Natural killer cell treated with Interleukin-12 subunit alpha and Interleukin-12 subunit beta and Interleukin-15 and Interleukin-18, amount 100 ng/mL, for 72 hours (primary cell): ENCODE data around the gene FXYD5. TPM values are rescaled to one million over a fixed set of nuclear protein-coding genes. Genes with fewer than 3 reads are reported as not detected.
A peak's percentile ranks its signal among the peaks of the same experiment; 100 is the strongest.

ENCODE experiments used
- ATAC-seq, 2 donors: fragments of 150-1000 bp; cut with Tn5 transposase in 1 of 2; sonication (Bioruptor Pico), chemical (Tn5 transposase) in 1 of 2; 2 replicates each; pipeline ENCODE4 v1.10.0; 2021
- DNase-seq: peaks from one replicate; pipeline ENCODE4 v3.0.0; 2022; ENCODE audit warnings: low spot score
- H3K27ac Mint-ChIP-seq, 2 donors: 1 replicate in 1 of 2; 2 replicates in 1 of 2; pipeline ENCODE4 v1.8.0; 2022; ENCODE audit warnings: mixed read lengths in 2 of 2, mild to moderate bottlenecking in 1 of 2, moderate library complexity in 1 of 2
- H3K27me3 Mint-ChIP-seq, 2 donors: 1 replicate in 1 of 2; 2 replicates in 1 of 2; pipeline ENCODE4 v1.8.0; 2022; ENCODE audit warnings: mixed read lengths in 2 of 2
- H3K36me3 Mint-ChIP-seq: one replicate; pipeline ENCODE4 v1.8.0; 2022; ENCODE audit warnings: mixed read lengths
- H3K4me1 Mint-ChIP-seq, 2 donors: 1 replicate in 1 of 2; 2 replicates in 1 of 2; pipeline ENCODE4 v1.8.0; 2022; ENCODE audit warnings: low read depth in 2 of 2, mixed read lengths in 2 of 2, mild to moderate bottlenecking in 1 of 2
- H3K4me3 Mint-ChIP-seq: one replicate; pipeline ENCODE4 v1.8.0; 2022; ENCODE audit warnings: mixed read lengths
- H3K9me3 Mint-ChIP-seq: 2 replicates; pipeline ENCODE4 v1.8.0; 2022; ENCODE audit warnings: mixed read lengths
- total RNA-seq, 2 donors: library from RNA; stranded (reverse); gene quantifications; one replicate each; pipeline ENCODE4 v1.2.3, GENCODE V29; 2022

FXYD5 gene
- total RNA-seq, 2 donors from 2014 or later, result 141 to 236 TPM

DNA sequence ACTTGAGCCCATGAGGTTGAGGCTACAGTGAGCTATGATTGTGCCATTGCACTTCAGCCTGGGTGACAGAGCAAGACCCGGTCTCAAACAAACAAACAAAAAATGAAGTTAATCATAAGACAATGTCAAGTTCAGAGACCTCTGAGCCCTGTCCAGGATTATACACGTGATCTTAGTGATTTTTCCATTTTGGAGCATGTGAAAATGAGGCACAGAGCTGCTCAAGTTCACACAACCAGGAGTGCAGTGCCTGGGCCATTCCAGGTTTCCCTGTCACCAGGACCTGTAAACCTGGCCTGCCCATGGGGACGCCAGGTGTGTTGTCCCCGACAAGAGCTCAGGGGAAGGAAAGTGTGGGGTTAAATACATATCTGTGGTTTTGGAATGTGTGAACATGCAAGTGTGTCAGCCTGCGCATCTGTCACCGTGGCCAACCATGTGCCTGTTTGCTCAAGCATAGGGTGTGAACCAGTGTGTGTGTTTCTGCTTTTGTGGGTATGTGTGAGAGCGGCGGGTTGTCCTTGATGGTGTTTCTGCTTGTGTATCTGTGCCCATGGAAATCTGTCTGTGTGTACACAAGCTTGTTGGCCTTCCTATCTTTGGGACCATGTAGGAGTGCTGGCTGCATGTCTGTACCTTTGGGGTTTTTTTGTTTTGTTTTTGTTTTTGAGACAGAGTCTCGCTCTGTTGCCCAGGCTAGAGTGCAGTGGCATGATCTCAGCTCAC lies 17.4 kb upstream of the FXYD5 start:
- ATAC-seq, result no peak
- Mint-ChIP-seq H3K27ac (no peak overlapping the region), H3K4me1 (peaks cover 14 to 26% of the 10 kb centered on the region in 2 donors), H3K9me3 (peaks cover 6% of the 10 kb centered on the region), H3K4me3 (no peak overlapping the region), H3K27me3 (peaks cover 6 to 10% of the 10 kb centered on the region in 2 donors), H3K36me3 (no peaks in the 10 kb centered on the region)
- DNase-seq, result no peak

DNA sequence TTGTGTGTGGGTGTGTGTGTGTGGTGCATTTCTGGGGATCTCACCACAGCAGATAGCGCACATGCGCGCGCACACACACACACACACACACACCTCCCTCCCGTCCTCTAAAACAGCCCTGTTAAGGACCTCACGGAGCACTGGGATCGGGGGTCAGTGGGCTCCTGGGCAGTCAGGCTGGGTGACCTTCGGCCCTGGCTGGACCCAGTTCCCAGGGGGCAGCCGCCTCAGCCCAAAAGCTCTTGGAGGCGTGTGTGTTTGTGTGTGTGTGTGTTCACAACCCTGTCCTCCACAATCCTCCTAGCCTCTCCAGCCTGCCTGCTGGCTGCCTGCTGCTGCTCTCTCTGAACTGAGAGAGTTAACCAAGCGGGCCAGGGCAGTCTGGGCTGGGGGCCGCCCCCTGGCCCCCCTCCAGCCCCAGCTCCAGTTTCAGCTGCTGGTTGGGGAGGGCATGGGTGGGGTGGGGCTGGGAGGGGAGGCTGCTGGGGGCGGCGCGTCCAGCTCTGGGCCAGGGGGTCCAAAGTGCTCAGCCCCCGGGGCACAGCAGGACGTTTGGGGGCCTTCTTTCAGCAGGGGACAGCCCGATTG lies 16.1 kb upstream of the FXYD5 start, which contains the start of gene FXYD1:
Gene FXYD1, plus strand, starts transcription at position 520 of the 588 bp plus-strand sequence. CDS start 1,256 bp downstream, outside the sequence.
- no peak within 1 kb of the TSS for H3K27ac Mint-ChIP-seq
- peaks cover 6 to 10% of the 10 kb centered on the region in 2 donors for H3K27me3 Mint-ChIP-seq
- ATAC-seq, result no peak
- H3K4me3 Mint-ChIP-seq, result no peak within 1 kb of the TSS
- no peak for DNase-seq
- H3K36me3 Mint-ChIP-seq, result no peaks in the 10 kb centered on the region
- peaks cover 14 to 22% of the 10 kb centered on the region in 2 donors for H3K4me1 Mint-ChIP-seq
- H3K9me3 Mint-ChIP-seq, result no peaks in the 10 kb centered on the region

DNA sequence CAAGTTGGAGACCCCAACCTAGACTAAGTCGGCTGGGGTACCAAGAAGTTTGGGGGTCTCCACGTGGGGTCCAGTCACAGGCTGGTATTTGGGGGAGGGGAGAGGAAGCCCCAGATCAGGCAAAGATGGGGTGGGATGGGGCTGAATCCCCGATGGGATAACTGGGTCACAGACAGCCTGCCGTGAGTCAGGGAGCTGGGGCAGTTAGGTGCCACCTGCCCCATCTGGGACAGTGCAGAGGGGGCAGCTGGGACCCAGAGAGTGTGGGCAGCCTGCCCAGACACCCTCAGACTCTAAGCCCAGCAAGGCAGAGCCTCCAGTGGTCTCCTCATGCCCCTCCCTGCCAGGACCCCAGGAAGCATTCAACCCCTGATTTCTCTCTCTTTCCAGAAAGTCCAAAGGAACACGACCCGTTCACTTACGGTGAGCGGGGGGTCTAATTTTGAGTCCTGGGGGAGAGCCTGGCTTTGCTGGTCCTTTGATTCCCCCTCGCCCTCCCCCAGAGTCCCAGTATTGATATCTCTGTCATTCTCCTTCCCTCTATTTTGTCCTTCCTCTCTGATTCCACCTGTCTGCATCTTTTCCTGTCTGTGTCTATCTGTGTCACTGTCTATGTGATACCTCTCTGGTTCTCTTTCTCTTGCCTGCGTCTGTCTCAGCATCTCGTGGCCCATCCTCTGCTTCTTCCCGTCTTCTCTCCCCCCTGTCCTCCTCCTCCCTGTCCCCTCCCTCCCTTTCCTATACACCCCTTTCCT lies 14.2 kb upstream of the FXYD5 start:
- Mint-ChIP-seq H3K9me3 (no peaks in the 10 kb centered on the region), H3K4me3 (peak overlapping the region; percentile 75), H3K27ac (no peak overlapping the region), H3K36me3 (no peaks in the 10 kb centered on the region), H3K4me1 (peaks cover 20 to 30% of the 10 kb centered on the region in 2 donors), H3K27me3 (peaks cover 10 to 18% of the 10 kb centered on the region in 2 donors)
- ATAC-seq (no peak), DNase-seq (no peak)

DNA sequence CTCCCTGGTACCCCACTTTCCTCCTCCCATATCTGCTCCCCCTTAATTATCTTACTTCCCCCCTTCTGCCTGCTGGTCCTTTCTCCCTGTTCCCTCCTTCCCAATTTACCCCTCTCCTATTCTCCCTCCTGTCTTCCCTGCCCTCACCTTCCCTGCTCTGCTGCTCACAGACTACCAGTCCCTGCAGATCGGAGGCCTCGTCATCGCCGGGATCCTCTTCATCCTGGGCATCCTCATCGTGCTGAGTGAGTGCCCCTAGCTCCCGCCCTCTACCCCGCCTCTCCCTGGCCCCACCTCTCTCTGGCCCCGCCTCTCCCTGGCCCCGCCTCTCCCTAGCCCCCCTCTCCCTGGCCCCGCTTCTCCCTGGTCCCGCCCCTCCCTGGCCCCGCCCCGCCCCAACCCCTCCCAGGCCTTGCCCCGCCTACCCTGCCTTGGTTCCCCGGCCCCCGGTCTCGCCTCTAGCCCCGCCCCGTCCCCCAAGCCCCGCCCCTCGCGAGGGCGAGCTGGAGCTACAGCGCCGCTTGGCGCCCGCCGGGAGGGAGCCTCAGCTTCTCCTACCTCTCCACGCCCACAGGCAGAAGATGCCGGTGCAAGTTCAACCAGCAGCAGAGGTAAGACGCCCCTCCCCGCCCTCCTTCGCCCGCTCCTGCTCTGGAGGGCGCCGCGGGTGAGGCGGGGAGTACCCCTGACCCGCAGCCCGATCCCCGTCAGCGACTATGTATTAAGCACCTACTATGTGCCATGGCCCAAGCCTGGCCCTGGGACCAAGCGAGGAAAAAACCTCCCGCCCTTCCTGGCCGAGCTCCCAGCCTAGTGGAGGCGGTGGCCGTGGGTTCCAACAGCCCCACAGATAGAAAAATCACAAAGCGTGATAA lies 13.3 kb upstream of the FXYD5 start:
- Mint-ChIP-seq H3K9me3 (no peaks in the 10 kb centered on the region), H3K36me3 (no peaks in the 10 kb centered on the region), H3K4me3 (peak overlapping the region; percentile 75), H3K4me1 (peaks cover 20 to 30% of the 10 kb centered on the region in 2 donors), H3K27me3 (peaks cover 10 to 18% of the 10 kb centered on the region in 2 donors), H3K27ac (no peak overlapping the region)
- peak; percentile 94 to 97 for ATAC-seq
- peak; percentile 92 for DNase-seq

DNA sequence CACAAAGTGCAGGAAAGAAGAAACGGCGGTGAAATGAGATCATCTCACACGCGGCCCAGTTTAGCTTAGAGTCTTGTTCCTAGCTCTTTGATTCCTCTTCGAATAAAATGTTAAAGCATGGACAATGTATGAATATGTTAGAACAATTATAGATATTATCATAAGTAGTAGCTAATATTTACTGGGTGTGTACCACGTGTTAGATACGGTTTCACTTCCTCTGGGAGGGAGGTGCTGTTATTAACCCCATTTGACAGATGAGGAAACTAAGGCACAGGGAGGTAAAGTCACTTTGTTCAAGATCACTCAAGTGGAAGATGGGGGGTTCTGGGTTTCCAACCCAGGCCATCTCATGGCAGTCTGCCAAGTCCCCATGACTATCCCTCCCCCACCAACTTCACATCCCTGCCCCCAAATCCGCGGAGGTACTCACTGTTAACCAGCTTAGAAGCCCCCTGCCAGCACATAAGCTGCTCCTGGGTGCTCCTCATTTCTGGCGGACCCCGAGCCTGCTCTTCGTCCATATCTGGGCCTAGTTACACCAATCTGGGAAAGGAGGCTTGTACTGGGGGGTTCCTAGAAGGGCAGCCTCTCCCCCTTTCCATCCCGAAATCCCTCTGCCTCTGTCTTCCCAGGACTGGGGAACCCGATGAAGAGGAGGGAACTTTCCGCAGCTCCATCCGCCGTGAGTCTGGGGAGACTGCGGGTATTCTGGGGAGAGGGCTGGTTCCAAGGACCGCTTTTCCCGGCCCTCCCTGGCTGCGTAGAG lies 12.5 kb upstream of the FXYD5 start:
- ATAC-seq (no peak), DNase-seq (no peak)
- Mint-ChIP-seq H3K27me3 (peaks cover 10 to 18% of the 10 kb centered on the region in 2 donors), H3K36me3 (no peaks in the 10 kb centered on the region), H3K4me3 (peak overlapping the region; percentile 75), H3K9me3 (no peaks in the 10 kb centered on the region), H3K4me1 (peaks cover 20 to 30% of the 10 kb centered on the region in 2 donors), H3K27ac (no peak overlapping the region)

DNA sequence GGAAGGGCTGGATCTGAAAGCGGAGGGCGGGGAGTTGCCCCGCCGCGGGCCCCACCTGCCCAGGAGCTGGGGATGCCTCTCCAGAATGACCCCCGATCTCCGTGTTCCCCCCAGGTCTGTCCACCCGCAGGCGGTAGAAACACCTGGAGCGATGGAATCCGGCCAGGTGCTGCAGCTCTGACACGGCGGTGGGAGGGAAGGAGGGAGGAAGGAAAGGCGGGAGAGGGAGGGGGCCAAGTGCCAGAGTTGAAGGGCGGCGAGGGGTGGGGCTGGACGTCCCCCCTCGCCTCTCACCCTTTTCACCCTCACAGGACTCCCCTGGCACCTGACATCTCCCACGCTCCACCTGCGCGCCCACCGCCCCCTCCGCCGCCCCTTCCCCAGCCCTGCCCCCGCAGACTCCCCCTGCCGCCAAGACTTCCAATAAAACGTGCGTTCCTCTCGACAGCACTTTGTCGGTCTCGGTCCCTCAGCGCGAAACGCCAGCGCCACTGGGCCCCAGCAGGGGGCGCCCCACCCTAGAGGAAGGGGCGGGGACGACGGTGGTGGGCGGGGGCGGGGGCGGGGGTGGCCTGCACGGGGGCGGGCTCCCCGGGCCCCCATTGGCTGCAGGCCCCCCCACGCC lies 11.8 kb upstream of the FXYD5 start:
- no peaks in the 10 kb centered on the region for H3K36me3 Mint-ChIP-seq
- peaks cover 20 to 25% of the 10 kb centered on the region in 2 donors for H3K4me1 Mint-ChIP-seq
- H3K9me3 Mint-ChIP-seq, result no peaks in the 10 kb centered on the region
- H3K27me3 Mint-ChIP-seq, result peaks cover 10 to 18% of the 10 kb centered on the region in 2 donors
- peak; percentile 24 to 28 for ATAC-seq
- DNase-seq, result peak; percentile 77
- no peak overlapping the region for H3K27ac Mint-ChIP-seq
- H3K4me3 Mint-ChIP-seq, result peak overlapping the region; percentile 51

DNA sequence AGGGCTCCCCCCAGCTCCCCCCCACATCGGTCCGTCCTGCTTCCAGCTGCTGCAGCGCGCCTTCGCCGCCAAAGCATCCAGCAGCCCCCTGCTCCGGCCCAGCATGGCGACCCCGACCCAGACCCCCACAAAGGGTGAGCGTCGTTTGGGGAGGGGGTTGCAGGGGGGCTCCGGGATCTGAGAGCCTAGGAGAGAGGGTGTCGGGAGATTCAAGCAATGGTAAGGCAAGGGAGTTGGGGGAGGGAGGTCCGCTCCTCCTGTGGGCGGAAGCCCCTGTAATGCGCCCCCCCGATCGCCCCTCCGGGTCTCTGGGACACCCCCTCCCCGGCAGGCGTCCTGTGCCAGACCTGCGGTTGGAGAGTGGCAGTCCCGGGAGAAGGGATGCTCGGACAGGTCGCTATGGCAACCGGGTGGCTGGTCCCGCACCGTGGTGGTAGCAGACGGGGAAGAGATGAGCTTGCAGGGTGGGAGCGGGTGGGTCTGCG lies 11.3 kb upstream of the FXYD5 start, which contains the start of gene FXYD7:
Gene FXYD7, plus strand, starts transcription at position 25 of the 485 bp plus-strand sequence. Its CDS starts 79 bp downstream, at position 104.
- Mint-ChIP-seq H3K27me3 (peaks cover 10 to 18% of the 10 kb centered on the region in 2 donors), H3K27ac (no peak within 1 kb of the TSS), H3K36me3 (no peaks in the 10 kb centered on the region), H3K9me3 (no peaks in the 10 kb centered on the region), H3K4me1 (peaks cover 20 to 25% of the 10 kb centered on the region in 2 donors), H3K4me3 (peak within 1 kb of the TSS; percentile 75)
- no peak for ATAC-seq
- DNase-seq, result no peak

DNA sequence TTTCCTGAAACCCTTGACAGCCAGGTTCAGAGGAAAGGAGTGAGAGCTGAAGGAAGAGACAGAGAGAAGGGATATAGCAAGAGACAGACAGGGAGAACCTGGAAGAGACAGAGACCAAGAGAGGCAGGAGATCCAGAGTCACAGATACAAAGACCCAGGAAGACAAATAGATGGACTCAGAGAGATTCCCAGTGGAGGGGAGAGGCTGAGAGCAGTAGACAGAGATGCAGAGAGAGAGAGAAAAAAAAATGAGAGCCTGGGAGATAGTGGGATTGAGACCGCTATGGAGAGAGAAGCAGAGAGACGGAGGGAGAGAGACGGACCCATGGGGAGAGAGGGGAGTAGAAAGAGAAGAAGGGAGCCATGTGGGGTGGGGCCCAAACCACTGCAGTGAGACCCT lies 10.7 kb upstream of the FXYD5 start:
- DNase-seq (no peak), ATAC-seq (no peak)
- Mint-ChIP-seq H3K4me1 (peaks cover 20 to 25% of the 10 kb centered on the region in 2 donors), H3K9me3 (no peaks in the 10 kb centered on the region), H3K27ac (no peak overlapping the region), H3K4me3 (no peak overlapping the region), H3K36me3 (no peaks in the 10 kb centered on the region), H3K27me3 (peaks cover 10 to 18% of the 10 kb centered on the region in 2 donors)

DNA sequence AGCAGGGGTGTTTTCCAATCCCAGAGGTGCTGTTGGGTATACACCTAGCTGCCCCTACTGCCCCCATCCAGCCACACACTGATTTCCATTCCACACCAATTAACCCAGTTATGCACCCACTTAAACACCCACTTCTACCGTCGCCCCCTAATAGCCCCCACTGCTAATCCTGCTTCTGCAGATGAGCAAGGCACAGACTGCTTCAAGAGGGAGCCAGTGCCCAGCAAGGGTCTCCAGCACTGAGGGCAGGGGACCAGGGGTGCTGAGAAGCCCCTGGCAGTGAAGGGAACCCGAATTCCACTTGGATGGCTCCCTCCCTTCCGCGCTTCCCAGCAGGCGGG lies 10.3 kb upstream of the FXYD5 start:
- H3K4me1 Mint-ChIP-seq, result peaks cover 20 to 25% of the 10 kb centered on the region in 2 donors
- H3K27me3 Mint-ChIP-seq, result peaks cover 10 to 18% of the 10 kb centered on the region in 2 donors
- no peaks in the 10 kb centered on the region for H3K36me3 Mint-ChIP-seq
- DNase-seq (no peak), ATAC-seq (no peak)
- no peaks in the 10 kb centered on the region for H3K9me3 Mint-ChIP-seq
- H3K4me3 Mint-ChIP-seq, result no peak overlapping the region
- no peak overlapping the region for H3K27ac Mint-ChIP-seq

DNA sequence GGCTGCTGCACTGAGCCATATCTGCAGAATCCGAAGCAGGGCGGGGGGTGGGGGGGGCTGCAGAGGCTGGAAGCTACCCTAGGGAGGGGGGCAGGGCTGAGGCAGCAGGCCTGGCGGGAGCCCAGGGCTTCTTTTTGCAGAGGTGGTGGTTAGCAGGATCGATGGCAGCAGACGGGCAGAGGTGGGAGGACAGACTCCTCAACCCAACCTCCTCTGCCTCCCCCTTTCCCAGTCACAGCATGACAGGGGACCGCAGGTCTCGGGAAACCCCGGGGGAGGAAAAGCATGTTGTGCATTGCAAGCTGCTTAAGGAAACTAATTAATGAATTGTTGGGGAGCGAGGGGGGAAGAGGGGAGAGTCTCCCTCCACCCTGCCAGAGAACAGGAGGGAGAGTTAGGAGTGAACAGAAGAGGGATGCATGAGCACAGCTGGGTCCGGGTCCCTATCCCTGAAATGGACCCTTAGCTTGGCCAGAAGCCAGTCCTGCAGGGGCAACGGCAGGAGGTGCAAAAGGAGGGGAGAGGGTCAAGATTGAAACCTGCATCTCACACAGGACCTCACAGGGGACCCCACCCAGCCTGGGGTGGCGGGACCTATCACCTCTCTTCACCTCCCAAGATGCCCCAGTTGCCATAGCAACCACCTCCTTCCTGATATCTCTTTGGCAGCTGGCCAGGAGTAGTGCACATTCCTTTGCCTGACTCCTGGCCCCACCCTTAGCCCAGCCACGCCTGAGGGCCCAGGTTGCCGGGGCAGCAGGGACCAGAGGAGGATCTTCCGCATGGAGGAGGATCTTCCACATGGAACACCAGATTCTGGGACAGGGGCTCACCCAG lies 9.7 kb upstream of the FXYD5 start:
- no peaks in the 10 kb centered on the region for H3K9me3 Mint-ChIP-seq
- ATAC-seq (no peak), DNase-seq (no peak)
- H3K4me1 Mint-ChIP-seq, result peaks cover 20 to 25% of the 10 kb centered on the region in 2 donors
- H3K36me3 Mint-ChIP-seq, result no peaks in the 10 kb centered on the region
- peaks cover 10 to 18% of the 10 kb centered on the region in 2 donors for H3K27me3 Mint-ChIP-seq
- no peak overlapping the region for H3K27ac Mint-ChIP-seq
- no peak overlapping the region for H3K4me3 Mint-ChIP-seq

DNA sequence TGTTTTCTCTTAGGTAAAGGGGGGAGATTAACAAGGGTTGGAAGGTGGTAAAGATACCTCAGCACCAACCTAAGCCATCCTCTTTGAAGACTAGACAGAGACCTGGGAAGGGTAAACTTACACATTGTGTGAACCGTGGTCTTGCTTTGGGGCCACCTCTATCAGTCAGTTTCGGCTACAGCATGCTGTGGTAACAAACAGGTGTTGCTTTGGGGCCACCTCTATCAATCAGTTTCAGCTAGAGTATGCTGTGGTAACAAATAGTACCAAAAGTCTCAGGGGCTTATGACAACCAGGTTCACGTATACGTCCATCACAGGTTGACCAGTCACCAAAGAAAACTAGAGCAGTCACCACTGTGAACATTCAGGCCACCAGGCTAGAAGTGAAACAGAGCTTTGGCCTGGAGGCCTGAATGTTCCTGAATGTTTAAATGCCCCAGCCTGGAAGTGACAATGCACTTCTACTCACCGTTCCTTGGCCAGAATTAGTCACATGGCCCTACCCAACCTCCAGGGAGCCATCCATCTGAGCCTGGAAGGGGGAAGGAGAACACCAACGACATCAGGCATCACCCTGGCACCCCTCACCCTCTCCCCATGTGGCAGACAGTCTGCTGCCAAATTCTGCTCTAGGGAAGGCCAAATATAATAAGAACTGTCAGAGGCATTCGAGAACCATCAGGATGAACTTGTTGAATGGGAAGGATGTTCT lies 7.6 kb upstream of the FXYD5 start:
- H3K4me3 Mint-ChIP-seq, result no peak overlapping the region
- ATAC-seq, result no peak
- no peaks in the 10 kb centered on the region for H3K36me3 Mint-ChIP-seq
- no peak overlapping the region for H3K27ac Mint-ChIP-seq
- H3K27me3 Mint-ChIP-seq, result peaks cover 4 to 10% of the 10 kb centered on the region in 2 donors
- peaks cover 6 to 12% of the 10 kb centered on the region in 2 donors for H3K4me1 Mint-ChIP-seq
- DNase-seq, result no peak
- no peaks in the 10 kb centered on the region for H3K9me3 Mint-ChIP-seq
